GM18873 (cell line): Measurements from ENCODE around the gene MCC.

Source experiments
- ATAC-seq: cut with Tn5 transposase; IDR thresholded peaks from one replicate; pipeline ENCODE4 v1.9.1; 2021; ENCODE audit warnings: mild to moderate bottlenecking, moderate library complexity, moderate number of reproducible peaks; ENCODE audit not compliant: unreplicated experiment, low FRiP score

The MCC gene

GRCh38 chr5:113164021-113164420, 324.2 kb downstream of the MCC start:
- ATAC-seq, result no peak

GRCh38 chr5:113163328-113163727, 324.9 kb downstream of the MCC start:
- ATAC-seq, result no peak

DNA sequence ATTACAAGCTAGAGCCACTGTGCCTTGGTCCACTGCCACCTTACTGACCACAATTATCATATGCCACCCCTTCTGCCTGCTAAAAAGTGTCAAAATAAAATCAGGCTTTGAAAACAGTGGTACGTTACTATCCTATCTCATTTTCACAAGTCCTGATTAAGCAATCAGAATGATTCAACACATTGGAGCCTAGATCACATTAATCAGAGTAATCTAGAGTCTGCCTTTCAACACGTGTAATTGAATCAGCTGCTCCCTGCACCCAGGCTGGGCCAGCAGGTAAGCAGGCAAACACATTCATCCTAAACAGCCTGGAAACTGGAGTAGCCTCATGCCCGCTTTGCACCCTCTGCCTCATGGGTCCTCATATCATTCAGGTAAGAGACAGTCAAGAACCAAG, 325.5 kb downstream of the MCC start:
- no peak for ATAC-seq

DNA sequence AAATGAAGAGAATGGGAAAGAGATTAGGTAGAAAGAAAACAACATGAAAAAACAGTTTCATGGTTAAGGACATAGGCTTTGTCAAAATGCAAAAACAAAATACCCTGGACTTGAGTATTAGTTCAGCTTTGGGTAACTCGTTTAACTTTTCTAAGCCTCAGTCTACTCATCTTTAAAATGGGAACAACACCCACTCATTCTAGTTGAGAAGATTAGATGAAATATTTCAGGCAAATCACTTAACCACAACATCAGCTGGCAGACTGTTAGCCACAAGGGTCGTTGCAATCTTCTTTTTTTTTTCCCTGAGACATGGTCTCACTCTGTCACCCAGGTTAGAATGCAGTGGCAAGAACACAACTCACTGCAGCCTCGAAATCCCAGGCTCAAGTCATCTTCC, 326.0 kb downstream of the MCC start:
- ATAC-seq, result no peak

- ATAC-seq, result no peak
Observed at GRCh38 chr5:113161806-113162205, 326.4 kb downstream of the MCC start.

- no peak for ATAC-seq
Observed at GRCh38 chr5:113157886-113158285, 330.4 kb downstream of the MCC start.

GRCh38 chr5:113156271-113156877, 331.9 kb downstream of the MCC start:
- no peak for ATAC-seq

DNA sequence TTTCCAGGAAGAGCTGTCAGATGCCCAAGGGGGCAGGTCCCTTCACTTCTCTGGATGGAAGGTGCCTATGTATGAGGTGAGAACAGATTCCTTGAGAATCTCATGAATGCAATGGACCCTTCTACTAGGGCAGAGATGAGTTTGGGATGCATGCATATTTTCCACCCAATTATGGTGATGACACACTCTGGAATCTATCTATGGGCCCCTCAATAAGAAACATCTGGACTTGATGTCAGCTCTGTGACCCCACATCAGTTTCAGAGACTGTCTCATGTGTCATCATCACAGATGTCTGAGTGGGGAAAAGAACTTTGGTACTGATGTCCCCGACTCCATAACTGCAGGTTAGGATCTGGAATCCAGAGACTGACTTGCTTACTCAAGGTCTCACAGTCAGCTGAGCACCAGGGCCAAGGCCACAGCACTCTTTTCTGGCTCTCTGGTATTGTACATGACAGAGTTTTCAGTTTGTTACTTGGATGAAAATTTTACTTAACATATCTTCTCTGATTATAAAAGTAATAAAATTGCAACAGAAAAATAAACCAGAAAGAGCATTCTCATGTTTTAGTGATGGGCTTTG, 334.6 kb downstream of the MCC start:
- no peak for ATAC-seq

DNA sequence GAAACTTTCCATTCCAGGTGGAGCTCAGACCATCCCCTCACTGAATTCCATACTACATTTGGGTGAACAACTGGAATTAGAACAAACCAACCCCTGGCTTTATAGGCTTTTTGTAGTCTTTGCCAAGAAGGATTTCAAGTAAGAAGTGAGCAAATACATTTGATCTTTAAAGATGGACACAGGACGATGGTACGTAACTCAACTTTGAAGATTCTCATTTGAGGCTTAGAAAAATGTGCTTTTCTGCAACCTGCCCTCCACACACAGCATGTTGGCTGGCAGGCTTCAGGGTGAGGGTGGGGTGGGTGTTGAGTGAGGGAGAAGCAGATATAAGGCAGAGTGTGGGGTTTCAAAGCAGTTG, 335.9 kb downstream of the MCC start:
- no peak for ATAC-seq

- no peak for ATAC-seq
Observed at GRCh38 chr5:113151641-113152379, 336.4 kb downstream of the MCC start.

- no peak for ATAC-seq
Observed at GRCh38 chr5:113150821-113151220, 337.4 kb downstream of the MCC start.

GRCh38 chr5:113150221-113150620, 338.0 kb downstream of the MCC start:
- ATAC-seq, result no peak

DNA sequence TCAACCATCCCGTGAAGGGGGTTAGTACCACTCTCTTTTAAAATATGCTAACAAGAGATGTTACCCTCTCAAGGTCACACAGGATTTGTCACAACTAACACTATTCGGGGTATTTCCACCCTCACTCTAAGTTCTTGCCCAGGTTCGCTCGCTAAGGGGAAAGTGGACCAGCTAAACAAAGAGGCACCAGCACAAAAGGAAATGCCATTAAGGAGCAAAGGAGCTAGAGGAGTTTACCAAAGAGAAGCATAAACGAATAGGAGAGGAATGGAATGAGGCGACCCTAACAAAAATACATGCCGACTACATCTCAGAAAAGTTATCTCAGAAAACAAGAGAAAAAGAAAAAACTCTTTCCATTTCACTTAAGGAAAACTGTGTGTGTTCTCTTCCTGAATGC, 340.7 kb downstream of the MCC start:
- no peak for ATAC-seq

GRCh38 chr5:113147101-113147508, 341.1 kb downstream of the MCC start:
- no peak for ATAC-seq

- ATAC-seq, result no peak
Observed at GRCh38 chr5:113145757-113146387, 342.4 kb downstream of the MCC start.

DNA sequence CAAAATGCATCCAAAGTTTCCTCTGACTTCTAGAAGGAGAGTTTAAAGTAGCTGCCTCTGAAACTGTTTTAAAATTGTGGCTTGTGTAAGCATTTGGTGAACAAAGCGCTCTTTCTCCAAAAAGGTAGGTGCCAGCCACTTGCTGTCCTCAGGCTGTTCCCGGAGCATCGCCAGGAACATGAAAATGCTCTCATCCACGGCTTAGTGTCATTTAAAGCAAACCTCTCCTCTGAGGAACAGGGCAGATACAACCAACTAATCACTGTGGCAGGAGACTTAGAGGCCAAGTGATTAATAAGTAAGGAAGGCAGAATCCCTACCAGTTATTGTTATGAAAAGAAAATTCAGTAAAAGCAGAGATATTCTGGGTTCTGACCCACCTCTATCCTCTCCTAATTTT, 346.1 kb downstream of the MCC start:
- no peak for ATAC-seq

DNA sequence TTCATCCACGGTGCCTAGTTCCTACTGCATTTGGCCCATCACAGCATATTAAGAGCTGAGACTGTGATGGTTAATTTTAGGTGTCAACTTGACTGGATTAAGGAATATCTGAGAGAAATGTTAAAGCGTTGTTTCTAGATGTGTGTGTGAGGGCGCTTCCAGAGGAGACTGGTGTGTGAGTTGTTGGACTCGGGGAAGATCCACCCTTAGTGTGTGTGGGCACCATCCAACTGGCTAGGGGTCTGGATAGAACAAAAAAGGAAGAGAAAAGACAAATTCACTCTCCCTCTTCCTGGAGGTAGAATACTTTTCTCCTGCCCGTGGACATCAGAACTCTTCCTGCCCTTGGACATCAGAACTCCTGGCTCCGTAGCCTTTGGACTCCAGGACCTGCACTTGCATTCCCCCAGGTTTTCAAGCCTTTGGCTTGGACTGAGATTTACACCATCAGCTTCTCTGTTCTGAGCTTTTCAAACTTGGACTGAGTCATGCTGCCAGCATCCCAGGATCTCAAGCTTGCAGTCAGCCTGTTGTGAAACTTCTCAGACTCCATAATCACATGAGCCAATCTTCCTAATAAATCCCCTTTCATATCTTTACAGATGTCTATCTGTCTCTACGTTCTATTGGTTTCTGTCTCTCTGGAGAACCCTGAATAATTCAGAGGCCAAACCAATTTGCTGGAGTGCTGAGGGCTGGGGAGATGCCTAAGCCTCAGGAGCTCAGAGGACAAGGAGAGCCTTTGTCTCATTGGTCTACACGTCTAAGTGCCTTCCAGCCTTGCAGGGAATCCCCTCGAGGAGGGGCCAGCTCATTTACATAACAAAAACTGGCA, 347.2 kb downstream of the MCC start:
- ATAC-seq, result no peak

- ATAC-seq, result no peak
Observed at GRCh38 chr5:113133211-113133975, 354.9 kb downstream of the MCC start.

- ATAC-seq, result no peak
Observed at GRCh38 chr5:113132564-113132963, 355.7 kb downstream of the MCC start.
